IMR-90 (cell line): ENCODE measurements around the gene FER. TPM values are rescaled to one million over a fixed set of nuclear protein-coding genes. Genes with fewer than 3 reads are reported as not detected.
"Not testable (repeated sequence)": the region's sequence is repeated elsewhere in the genome, so short reads cannot be mapped to it uniquely, and the experiment has no call there.

Experiments used
- ATAC-seq: fragments of 200-7000 bp; cut with Tn5 transposase; 2 replicates; pipeline ENCODE4 v1.9.1; 2020; ENCODE audit warnings: low read depth, mild to moderate bottlenecking, moderate library complexity
- BruUV-seq: library from RNA; stranded (reverse); fragments of 400-500 nt; replicated peaks from 2 replicates; lab custom pipeline; 2021; lab: Mats Ljungman, UMichigan
- CTCF ChIA-PET: fragments of 300-600 bp; formaldehyde crosslinking; extraction: SDS; loops from one replicate; lab custom pipeline; 2021; ENCODE audit warnings: antibody characterized with exemption; lab: Yijun Ruan, JAX
- POLR2A ChIA-PET: fragments of 300-600 bp; sonication (Branson Sonifier 250); formaldehyde crosslinking; loops from one replicate; lab custom pipeline; 2022; ENCODE audit warnings: antibody characterized with exemption; ENCODE audit not compliant: unreplicated experiment; lab: Charles Lee
- DNase-seq: peaks from one replicate; pipeline ENCODE4 v3.0.0; 2013
- H2AFZ ChIP-seq: replicated peaks from 2 replicates; pipeline ENCODE3; 2013; ENCODE audit warnings: low read length, mild to moderate bottlenecking; ENCODE audit not compliant: poor library complexity
- H2AK5ac ChIP-seq: 2 replicates; pipeline ENCODE4 v1.6.1; 2013; ENCODE audit warnings: low read depth, low read length, inconsistent platforms
- H2AK9ac ChIP-seq: replicated peaks from 2 replicates; pipeline ENCODE3; 2013; ENCODE audit warnings: mild to moderate bottlenecking, low read depth, low read length, moderate library complexity; ENCODE audit not compliant: poor library complexity
- H2BK120ac ChIP-seq: 2 replicates; pipeline ENCODE4 v1.6.1; 2013; ENCODE audit warnings: low read depth, low read length, inconsistent platforms
- H2BK15ac ChIP-seq: 3 replicates; pipeline ENCODE4 v1.6.1; 2013; ENCODE audit warnings: low read depth, low read length, inconsistent platforms
- H2BK20ac ChIP-seq: 2 replicates; pipeline ENCODE4 v1.6.1; 2013; ENCODE audit warnings: low read depth, mild to moderate bottlenecking, inconsistent platforms, low read length, moderate library complexity
- H2BK5ac ChIP-seq: 2 replicates; pipeline ENCODE4 v1.6.1; 2013; ENCODE audit warnings: mild to moderate bottlenecking, low read depth, low read length, inconsistent platforms; ENCODE audit not compliant: poor library complexity, severe bottlenecking
- H3K14ac ChIP-seq: replicated peaks from 2 replicates; pipeline ENCODE4 v1.6.1; 2013; ENCODE audit warnings: low read depth, low read length, inconsistent platforms
- H3K18ac ChIP-seq: 2 replicates; pipeline ENCODE4 v1.6.1; 2013; ENCODE audit warnings: low read depth, low read length, control low read depth
- H3K23ac ChIP-seq: 2 replicates; pipeline ENCODE4 v1.6.1; 2013; ENCODE audit warnings: low read depth, low read length, inconsistent platforms
- H3K27ac ChIP-seq: 2 replicates; pipeline ENCODE4 v1.5.1; 2013; ENCODE audit warnings: mild to moderate bottlenecking, control low read depth, low read length; ENCODE audit not compliant: insufficient read depth
- H3K27me3 ChIP-seq: 2 replicates; pipeline ENCODE4 v1.6.1; 2013; ENCODE audit warnings: low read length; ENCODE audit not compliant: control insufficient read depth, insufficient read depth
- H3K36me3 ChIP-seq: 2 replicates; pipeline ENCODE4 v1.6.1; 2013; ENCODE audit warnings: low read length, mixed read lengths; ENCODE audit not compliant: control insufficient read depth, insufficient read depth
- H3K4ac ChIP-seq: 2 replicates; pipeline ENCODE4 v1.6.1; 2013; ENCODE audit warnings: low read depth, low read length, inconsistent platforms
- H3K4me1 ChIP-seq: 2 replicates; pipeline ENCODE4 v1.6.1; 2013; ENCODE audit warnings: low read length, mixed read lengths; ENCODE audit not compliant: control insufficient read depth, insufficient read depth
- H3K4me2 ChIP-seq: 2 replicates; pipeline ENCODE4 v1.6.1; 2013; ENCODE audit warnings: low read depth, mild to moderate bottlenecking, control low read depth, low read length, moderate library complexity
- H3K4me3 ChIP-seq: 2 replicates; pipeline ENCODE4 v1.5.1; 2013; ENCODE audit warnings: low read depth, mild to moderate bottlenecking, control low read depth, low read length, moderate library complexity; ENCODE audit not compliant: insufficient read depth
- H3K56ac ChIP-seq: 2 replicates; pipeline ENCODE4 v1.6.1; 2013; ENCODE audit warnings: low read length, inconsistent platforms; ENCODE audit not compliant: insufficient read depth; ENCODE audit errors: extremely low read depth
- H3K79me1 ChIP-seq, 2 experiments: 2 replicates each; pipeline ENCODE4 v1.6.1; 2013; ENCODE audit warnings: low read length in 2 of 2, inconsistent platforms in 1 of 2, low read depth in 1 of 2
- H3K9ac ChIP-seq: 2 replicates; pipeline ENCODE4 v1.6.1; 2013; ENCODE audit warnings: low read depth, low read length, control low read depth
- H3K9me1 ChIP-seq: 2 replicates; pipeline ENCODE4 v1.6.1; 2013; ENCODE audit warnings: low read length, inconsistent platforms; ENCODE audit not compliant: insufficient read depth
- H3K9me3 ChIP-seq: 2 replicates; pipeline ENCODE4 v1.6.1; 2013; ENCODE audit warnings: low read length; ENCODE audit not compliant: control insufficient read depth, insufficient read depth
- H4K20me1 ChIP-seq: 2 replicates; pipeline ENCODE4 v1.6.1; 2013; ENCODE audit warnings: low read length, inconsistent platforms; ENCODE audit not compliant: insufficient read depth
- H4K5ac ChIP-seq: 2 replicates; pipeline ENCODE4 v1.6.1; 2013; ENCODE audit warnings: mild to moderate bottlenecking, low read depth, low read length, control low read depth
- H4K8ac ChIP-seq, 2 experiments: 2 replicates each; pipeline ENCODE4 v1.6.1; 2013; ENCODE audit warnings: low read depth in 2 of 2, low read length in 2 of 2, control low read depth in 1 of 2, inconsistent platforms in 1 of 2
- H4K91ac ChIP-seq: 2 replicates; pipeline ENCODE4 v1.6.1; 2013; ENCODE audit warnings: low read depth, low read length, inconsistent platforms; ENCODE audit not compliant: insufficient read depth
- BHLHE40 ChIP-seq: fragments of 150-350 bp; IDR thresholded peaks from 2 replicates; pipeline ENCODE4 v1.6.1; 2016; ENCODE audit warnings: mild to moderate bottlenecking, low read depth, low read length
- MXI1 ChIP-seq: IDR thresholded peaks from 2 replicates; pipeline ENCODE4 v1.6.1; 2012; ENCODE audit warnings: low read depth, mild to moderate bottlenecking, low read length, moderate library complexity, borderline replicate concordance
- POLR2A ChIP-seq: IDR thresholded peaks from 2 replicates; pipeline ENCODE4 v1.6.1; 2012; ENCODE audit warnings: mild to moderate bottlenecking, low read depth, low read length
- RCOR1 ChIP-seq: IDR thresholded peaks from 2 replicates; pipeline ENCODE4 v1.6.1; 2012; ENCODE audit warnings: mild to moderate bottlenecking, low read length, improper control_type of control experiment; ENCODE audit not compliant: insufficient replicate concordance
- WGBS, 2 experiments: methylation state at CpG; one replicate each; pipeline versions ENCODE4 v1.1.5 to v1.1.7; 2013; ENCODE audit warnings: missing lambda C conversion rate in 2 of 2; ENCODE audit not compliant: insufficient read length in 1 of 2; ENCODE audit errors: extremely low coverage in 2 of 2; 5-methylcytosine and 5-hydroxymethylcytosine counted together
- dilution Hi-C: fragments of 300-500 bp; cut with HindIII; formaldehyde crosslinking; loops from one replicate; pipeline ENCODE4 v1.14.3; 2018; ENCODE audit warnings: low sequenced_read_pairs; ENCODE audit not compliant: unreplicated experiment
- in situ Hi-C: fragments of 300-500 bp; cut with MboI; formaldehyde crosslinking; loops from 3 replicates; pipeline ENCODE4 v1.14.3; 2019; ENCODE audit warnings: low sequenced_read_pairs, inconsistent platforms, mixed read lengths
- intact Hi-C: fragments of 100-400 bp; cut with micrococcal nuclease; formaldehyde crosslinking; loops from 2 replicates; pipeline ENCODE4 v1.10.0; 2022
- polyA plus RNA-seq, 3 experiments: library from polyadenylated mRNA; depleted of rRNA; stranded (reverse); fragments of >200 nt; gene quantifications; 2 replicates each; pipeline ENCODE4 v1.2.3, GENCODE V29; 2012; ENCODE audit warnings: low replicate concordance in 1 of 3
- total RNA-seq: library from RNA; depleted of rRNA; stranded (reverse); fragments of >200 nt; gene quantifications from 2 replicates; pipeline ENCODE4 v1.2.3, GENCODE V29; 2012
- TF ChIP-seq, protein P1 (sequence below): fragments of 150-350 bp; IDR thresholded peaks from 2 replicates; pipeline ENCODE4 v1.6.1; 2016; ENCODE audit warnings: low read depth, mild to moderate bottlenecking, low read length, moderate library complexity, borderline replicate concordance

Gene FER
- total and polyA plus RNA-seq, 2 of the 4 experiments (the other 2 are of a cell fraction) = 3.5 to 32.4 TPM

DNA sequence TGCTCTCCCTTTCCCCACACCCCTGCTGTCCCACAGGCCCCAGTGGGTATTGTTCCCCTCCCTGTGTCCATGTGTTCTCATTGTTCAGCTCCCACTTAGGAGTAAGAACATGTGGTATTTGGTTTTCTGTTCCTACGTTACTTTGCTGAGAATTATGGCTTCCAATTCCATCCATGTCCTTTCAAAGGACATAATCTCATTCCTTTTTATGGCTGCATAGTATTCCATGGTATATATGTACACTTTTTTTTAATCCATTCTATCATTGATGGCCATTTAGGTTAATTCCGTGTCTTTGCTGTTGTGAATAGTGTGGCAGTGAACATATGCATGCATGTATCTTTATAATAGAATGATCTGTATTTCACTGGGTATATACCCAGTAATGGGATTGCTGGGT, 25.6 kb downstream of the FER start:
- Histone ChIP-seq H2AFZ (no peak overlapping the region), H2BK5ac (no peak overlapping the region), H3K9me1 (no peaks in the 10 kb centered on the region), H3K4me2 (no peak overlapping the region), H4K91ac (no peak overlapping the region), H2BK120ac (no peak overlapping the region), H3K56ac (no peak overlapping the region), H3K4me1 (peaks cover 2% of the 10 kb centered on the region; the same call in 1 of the 2 replicates), H4K5ac (no peak overlapping the region), H3K79me1 (peaks cover 24 to 52% of the 10 kb centered on the region in 2 experiments), H3K27me3 (no peaks in the 10 kb centered on the region), H3K4ac (no peak overlapping the region), H3K23ac (no peak overlapping the region), H2BK20ac (no peak overlapping the region), H3K18ac (no peak overlapping the region), H4K8ac (no peak overlapping the region), H3K4me3 (no peak overlapping the region), H3K9ac (no peak overlapping the region), H3K36me3 (peaks cover 2% of the 10 kb centered on the region; the same call in 1 of the 2 replicates), H2BK15ac (no peak overlapping the region), H4K20me1 (no peaks in the 10 kb centered on the region), H3K9me3 (peaks cover 2% of the 10 kb centered on the region; the same call in 1 of the 2 replicates), H3K14ac (no peak overlapping the region), H2AK9ac (no peak overlapping the region), H2AK5ac (no peak overlapping the region), H3K27ac (no peak overlapping the region)
- BruUV-seq = no TSS peak
- DNase-seq (no peak), ATAC-seq (no peak)
- intact Hi-C loops = no loop called here
- in situ Hi-C loops = no loop called here
- no CpG with 5 or more reads among the region's 2 CpGs for WGBS, 2 experiments
- ChIA-PET POLR2A (no interaction called here), CTCF (no interaction called here)
- no peak for TF ChIP-seq BHLHE40
- TF ChIP-seq POLR2A = no peak
- TF ChIP-seq MXI1 = no peak
- TF ChIP-seq, protein P1, sequence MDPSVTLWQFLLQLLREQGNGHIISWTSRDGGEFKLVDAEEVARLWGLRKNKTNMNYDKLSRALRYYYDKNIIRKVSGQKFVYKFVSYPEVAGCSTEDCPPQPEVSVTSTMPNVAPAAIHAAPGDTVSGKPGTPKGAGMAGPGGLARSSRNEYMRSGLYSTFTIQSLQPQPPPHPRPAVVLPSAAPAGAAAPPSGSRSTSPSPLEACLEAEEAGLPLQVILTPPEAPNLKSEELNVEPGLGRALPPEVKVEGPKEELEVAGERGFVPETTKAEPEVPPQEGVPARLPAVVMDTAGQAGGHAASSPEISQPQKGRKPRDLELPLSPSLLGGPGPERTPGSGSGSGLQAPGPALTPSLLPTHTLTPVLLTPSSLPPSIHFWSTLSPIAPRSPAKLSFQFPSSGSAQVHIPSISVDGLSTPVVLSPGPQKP = no peak
- TF ChIP-seq RCOR1 = no peak
- dilution Hi-C loops = no loop called here

DNA sequence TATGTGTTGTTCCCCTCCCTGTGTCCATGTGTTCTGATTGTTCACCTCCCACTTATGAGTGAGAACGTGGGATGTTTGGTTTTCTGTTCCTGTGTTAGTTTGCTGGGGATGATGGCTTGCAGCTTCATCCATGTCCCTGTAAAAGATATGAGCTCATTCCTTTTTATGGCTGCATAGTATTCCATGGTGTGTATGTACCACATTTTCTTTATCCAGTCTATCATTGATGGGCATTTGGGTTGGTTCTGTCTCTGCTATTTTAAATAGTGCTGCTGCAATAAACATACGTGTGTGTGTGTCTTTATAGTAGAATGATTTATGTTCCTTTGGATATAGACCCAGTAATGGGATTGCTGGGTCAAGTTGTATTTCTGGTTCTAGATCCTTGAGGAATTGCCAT, 26.4 kb downstream of the FER start:
- not testable (repeated sequence) for H2BK15ac ChIP-seq

More for the DNA sequence above, 26.4 kb downstream of the FER start:
- H3K23ac ChIP-seq, H3K9ac ChIP-seq, BruUV-seq, H3K9me3 ChIP-seq, dilution Hi-C loops, H2BK120ac ChIP-seq, H3K4me3 ChIP-seq, H3K9me1 ChIP-seq, H3K4ac ChIP-seq, H4K8ac ChIP-seq, H2BK5ac ChIP-seq, H3K27ac ChIP-seq, H3K27me3 ChIP-seq, intact Hi-C loops, H4K91ac ChIP-seq, H4K5ac ChIP-seq, H3K4me2 ChIP-seq, CTCF ChIA-PET, DNase-seq, in situ Hi-C loops, H2AFZ ChIP-seq, POLR2A ChIA-PET, ATAC-seq, H4K20me1 ChIP-seq, H3K18ac ChIP-seq, H3K56ac ChIP-seq, H2AK9ac ChIP-seq, H3K14ac ChIP-seq, H2AK5ac ChIP-seq, H2BK20ac ChIP-seq, H3K36me3 ChIP-seq, H3K4me1 ChIP-seq: not testable (repeated sequence)
- peaks cover 24 to 50% of the 10 kb centered on the region in 2 experiments for H3K79me1 ChIP-seq
- WGBS, 2 experiments = no CpG with 5 or more reads among the region's 2 CpGs
